ENCODE data around the gene HMGA1.
A peak's percentile ranks its signal among the peaks of the same experiment; 100 is the strongest.

HMGA1 gene

DNA sequence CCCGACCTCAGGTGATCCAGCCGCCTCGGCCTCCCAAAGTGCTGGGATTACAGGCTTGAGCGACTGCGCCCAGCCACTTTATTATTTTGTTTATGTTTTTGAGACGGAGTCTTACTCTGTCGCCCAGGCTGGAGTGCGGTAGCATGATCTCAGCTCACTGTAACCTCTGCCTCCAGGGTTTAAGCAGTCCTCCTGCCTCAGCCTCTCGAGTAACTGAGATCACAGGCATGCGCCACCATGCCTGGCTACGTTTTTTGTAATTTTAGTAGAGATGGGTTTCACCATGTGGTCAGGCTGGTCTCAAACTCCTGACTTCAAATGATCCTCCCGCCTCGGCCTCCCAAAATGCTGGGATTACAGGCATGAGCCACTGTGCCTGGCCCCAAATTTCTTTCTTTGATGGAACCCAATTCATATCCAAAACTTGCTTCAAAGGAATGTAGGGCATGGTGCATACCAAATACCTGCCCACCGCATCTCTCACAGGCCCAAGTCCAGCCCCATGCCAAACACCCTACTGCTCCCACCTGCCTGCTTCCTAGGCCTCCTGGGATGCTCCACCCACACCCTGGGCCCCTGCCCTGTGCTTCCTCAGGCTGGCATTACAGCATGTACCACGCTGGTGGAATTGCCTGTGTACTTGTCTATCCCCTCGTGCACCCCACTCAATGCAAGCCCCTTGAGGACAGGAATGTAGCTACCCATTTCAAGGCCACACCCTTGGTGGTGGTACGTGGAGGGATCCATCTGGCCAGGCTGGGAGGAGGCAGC, 4.9 kb upstream of the HMGA1 start:
- Histone ChIP-seq H3K9ac (no peak overlapping the region), H4K20me1 (no peaks in the 10 kb centered on the region), H3K4me2 (no peak overlapping the region), H3K27ac (no peak overlapping the region), H3K4me3 (no peak overlapping the region), H3K36me3 (no peaks in the 10 kb centered on the region), H3K4me1 (peaks cover 48% of the 10 kb centered on the region), H3K27me3 (no peaks in the 10 kb centered on the region), H3K9me3 (no peaks in the 10 kb centered on the region)
- TF ChIP-seq Cebpa-rat (IDR thresholded peaks at IDR 0.05): no peak

DNA sequence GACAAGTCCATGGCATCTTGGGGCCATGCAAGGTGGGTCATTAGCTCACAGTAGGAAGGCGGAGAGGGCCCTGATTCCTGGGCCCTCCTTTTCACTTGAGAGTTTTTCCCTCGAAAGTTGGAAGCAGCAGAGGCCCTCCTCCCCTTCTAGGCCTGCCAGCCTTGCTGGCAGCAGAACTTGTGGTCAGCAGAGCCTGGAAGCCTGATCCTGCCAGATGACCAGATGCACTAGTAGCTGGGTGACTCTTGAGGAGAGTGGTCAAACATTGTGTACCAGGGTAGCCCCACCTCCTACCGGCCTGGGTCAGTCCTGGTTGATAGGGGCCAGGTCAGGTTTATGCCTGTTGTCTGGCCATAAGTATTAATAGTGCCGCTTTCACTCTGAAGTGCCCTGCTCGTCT, 3.8 kb upstream of the HMGA1 start:
- Histone ChIP-seq H3K9me3 (no peaks in the 10 kb centered on the region), H3K36me3 (no peaks in the 10 kb centered on the region), H3K4me3 (no peak overlapping the region), H3K27me3 (no peaks in the 10 kb centered on the region), H3K9ac (no peak overlapping the region; the same call in 1 of the 2 replicates), H4K20me1 (peaks cover 3% of the 10 kb centered on the region; the same call in 1 of the 2 replicates), H3K4me1 (peaks cover 36% of the 10 kb centered on the region), H3K27ac (no peak overlapping the region), H3K4me2 (no peak overlapping the region)
- no peak for TF ChIP-seq Cebpa-rat (IDR thresholded peaks at IDR 0.05)

GRCh38 chr6:34233867-34234266, 2.8 kb upstream of the HMGA1 start:
- no peaks in the 10 kb centered on the region for H3K27me3 ChIP-seq
- no peaks in the 10 kb centered on the region for H3K36me3 ChIP-seq
- no peaks in the 10 kb centered on the region for H3K9me3 ChIP-seq
- H3K4me2 ChIP-seq: no peak overlapping the region
- no peak overlapping the region for H3K9ac ChIP-seq
- H4K20me1 ChIP-seq: peaks cover 13% of the 10 kb centered on the region
- no peak for TF ChIP-seq Cebpa-rat (IDR thresholded peaks at IDR 0.05)
- H3K4me3 ChIP-seq: no peak overlapping the region
- peaks cover 31% of the 10 kb centered on the region for H3K4me1 ChIP-seq
- H3K27ac ChIP-seq: no peak overlapping the region

GRCh38 chr6:34234667-34235306, 1.9 kb upstream of the HMGA1 start:
- H3K4me1 ChIP-seq: peaks cover 34% of the 10 kb centered on the region
- H3K4me2 ChIP-seq: peak overlapping the region; percentile 93
- H3K9ac ChIP-seq: peak overlapping the region; percentile 9; the same call in 1 of the 2 replicates
- no peak for TF ChIP-seq Cebpa-rat (IDR thresholded peaks at IDR 0.05)
- peaks cover 8% of the 10 kb centered on the region for H3K36me3 ChIP-seq
- no peaks in the 10 kb centered on the region for H3K9me3 ChIP-seq
- peaks cover 22% of the 10 kb centered on the region for H4K20me1 ChIP-seq
- peak overlapping the region; percentile 100 for H3K27ac ChIP-seq
- H3K27me3 ChIP-seq: no peaks in the 10 kb centered on the region
- H3K4me3 ChIP-seq: no peak overlapping the region

GRCh38 chr6:34235307-34236130, 1.2 kb upstream of the HMGA1 start:
- peak overlapping the region; percentile 100 for H3K27ac ChIP-seq
- H3K4me3 ChIP-seq: peak overlapping the region; percentile 99
- TF ChIP-seq Cebpa-rat (IDR thresholded peaks at IDR 0.05): no peak
- peaks cover 29% of the 10 kb centered on the region for H4K20me1 ChIP-seq
- H3K4me2 ChIP-seq: peak overlapping the region; percentile 93
- H3K9me3 ChIP-seq: no peaks in the 10 kb centered on the region
- peak overlapping the region; percentile 99 for H3K9ac ChIP-seq
- peaks cover 16% of the 10 kb centered on the region for H3K36me3 ChIP-seq
- no peaks in the 10 kb centered on the region for H3K27me3 ChIP-seq
- H3K4me1 ChIP-seq: peaks cover 42% of the 10 kb centered on the region

GRCh38 chr6:34236131-34236442, 586 bp upstream of the HMGA1 start:
- peaks cover 21% of the 10 kb centered on the region for H3K36me3 ChIP-seq
- TF ChIP-seq Cebpa-rat (IDR thresholded peaks at IDR 0.05): 0 out of 2 replicates have a peak, but pooled peaks have one; percentile 44
- peaks cover 35% of the 10 kb centered on the region for H4K20me1 ChIP-seq
- peak overlapping the region; percentile 99 for H3K9ac ChIP-seq
- peak overlapping the region; percentile 100 for H3K27ac ChIP-seq
- peak overlapping the region; percentile 93 for H3K4me2 ChIP-seq
- H3K4me3 ChIP-seq: peak overlapping the region; percentile 99
- peaks cover 47% of the 10 kb centered on the region for H3K4me1 ChIP-seq
- H3K27me3 ChIP-seq: no peaks in the 10 kb centered on the region
- no peaks in the 10 kb centered on the region for H3K9me3 ChIP-seq

GRCh38 chr6:34237316-34237721, 646 bp downstream of the HMGA1 start:
- Histone ChIP-seq H3K36me3 (peaks cover 34% of the 10 kb centered on the region), H3K4me1 (peaks cover 55% of the 10 kb centered on the region), H3K9me3 (no peaks in the 10 kb centered on the region), H3K27ac (peak overlapping the region; percentile 100), H3K9ac (peak overlapping the region; percentile 99), H3K4me3 (peak overlapping the region; percentile 99), H4K20me1 (peaks cover 47% of the 10 kb centered on the region), H3K4me2 (peak overlapping the region; percentile 96), H3K27me3 (no peaks in the 10 kb centered on the region)
- TF ChIP-seq Cebpa-rat (IDR thresholded peaks at IDR 0.05): no peak

DNA sequence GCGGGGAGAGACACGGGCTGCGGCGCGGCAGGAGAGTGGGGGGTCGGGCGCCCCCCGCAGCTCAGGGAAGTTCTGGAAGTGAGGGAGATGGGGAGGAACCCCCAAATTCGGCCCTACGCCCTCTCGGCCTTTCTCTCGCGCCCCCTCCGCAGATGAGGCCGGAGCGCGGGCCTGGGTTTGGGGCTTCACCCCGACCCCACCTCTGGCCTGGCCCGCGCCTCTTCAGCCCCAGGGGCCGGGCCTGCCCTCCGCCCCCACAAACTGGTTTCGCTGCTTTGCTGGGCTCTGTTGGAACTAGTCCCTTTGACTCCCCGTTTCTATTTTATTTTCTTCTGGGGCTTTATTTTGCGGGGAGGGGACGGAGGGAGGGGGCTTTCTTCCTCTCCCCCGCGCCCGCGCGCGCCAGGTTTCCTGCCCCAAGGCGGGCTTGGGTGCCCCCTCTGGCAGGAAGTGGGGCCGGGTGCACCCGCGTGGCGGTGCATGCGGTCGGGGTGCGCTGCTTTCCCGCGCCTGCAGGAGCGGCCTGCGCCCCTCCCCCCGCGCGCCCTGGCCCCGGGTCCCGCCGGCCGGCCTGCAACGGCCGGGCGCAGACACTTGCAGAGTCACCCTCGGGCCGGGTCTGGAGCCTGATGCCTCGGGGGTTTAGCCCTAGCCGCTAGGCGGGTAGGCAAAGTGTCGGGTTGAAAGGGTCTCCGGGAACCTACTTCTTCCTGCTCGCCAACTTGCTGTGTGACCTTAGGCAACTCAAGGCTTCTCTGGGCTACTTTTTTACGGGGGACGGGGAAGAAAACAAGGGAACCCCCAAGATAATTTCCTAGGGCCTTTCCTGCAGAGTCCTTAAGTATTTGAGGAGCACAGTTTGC, 1.3 kb downstream of the HMGA1 start:
- peak overlapping the region; percentile 96 for H3K4me2 ChIP-seq
- no peak for TF ChIP-seq Cebpa-rat (IDR thresholded peaks at IDR 0.05)
- H4K20me1 ChIP-seq: peaks cover 54% of the 10 kb centered on the region
- peaks cover 40% of the 10 kb centered on the region for H3K36me3 ChIP-seq
- no peaks in the 10 kb centered on the region for H3K27me3 ChIP-seq
- peak overlapping the region; percentile 99 for H3K9ac ChIP-seq
- H3K4me3 ChIP-seq: peak overlapping the region; percentile 99
- H3K27ac ChIP-seq: peak overlapping the region; percentile 100
- H3K4me1 ChIP-seq: peaks cover 58% of the 10 kb centered on the region
- no peaks in the 10 kb centered on the region for H3K9me3 ChIP-seq

All from BLaER1 (cell line).